ENCODE data around the gene VAC14. TPM values are rescaled to one million over a fixed set of nuclear protein-coding genes. Genes with fewer than 3 reads are reported as not detected.

The VAC14 gene
- total RNA-seq, 2 donors from 2014 or later = 22.1 to 26.5 TPM

DNA sequence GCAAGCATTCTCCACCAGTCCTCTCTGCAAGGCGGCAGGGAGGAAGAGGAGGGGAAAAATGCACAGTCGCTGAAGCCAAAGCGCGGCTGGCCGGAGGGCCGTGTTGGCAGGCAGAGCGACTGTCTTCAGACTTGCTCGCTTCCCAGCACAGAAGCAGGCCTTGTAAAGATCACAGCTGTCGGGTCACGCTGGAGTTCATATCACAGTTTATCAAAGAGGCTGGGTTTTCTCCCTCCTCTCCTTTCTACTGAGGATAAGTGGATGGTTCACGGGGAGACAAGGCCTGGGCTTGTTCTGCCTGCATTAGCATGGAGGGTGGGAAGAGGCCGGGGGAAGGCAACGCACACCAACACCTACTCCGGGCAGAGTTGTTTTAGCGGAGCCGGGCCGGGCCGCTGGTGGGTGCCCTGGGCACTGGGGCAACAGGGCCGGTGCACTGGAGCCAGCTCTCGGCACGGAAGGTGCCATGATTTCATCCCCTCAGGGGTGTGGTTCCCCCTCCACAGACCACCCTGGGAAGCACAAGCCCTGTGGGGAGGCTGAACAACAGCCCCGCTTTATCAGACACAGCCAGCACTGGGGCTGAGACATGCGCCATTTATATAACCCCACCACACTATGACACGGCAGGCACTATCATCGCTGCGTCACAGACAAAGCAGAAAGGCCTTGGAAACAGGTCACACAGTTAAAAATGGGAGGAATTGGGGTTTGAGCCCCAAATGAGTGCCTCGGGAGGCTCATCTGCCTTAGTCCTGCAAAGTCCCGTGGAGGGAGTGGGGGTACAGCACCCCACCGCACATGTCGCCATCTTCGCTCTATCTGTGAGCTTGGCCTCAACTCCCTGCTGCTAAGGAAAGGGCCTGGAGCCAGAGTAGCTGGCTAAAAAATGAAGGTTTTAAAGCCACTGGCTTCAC is 74.8 kb downstream of the VAC14 start:
- Histone ChIP-seq H3K4me3 (no peak overlapping the region), H3K36me3 (peaks cover 4% of the 10 kb centered on the region), H3K4me1 (peaks cover 0 to 43% of the 10 kb centered on the region in 2 donors), H3K27ac (peak overlapping the region; percentile 88 to 93), H3K9me3 (no peaks in the 10 kb centered on the region), H3K27me3 (no peaks in the 10 kb centered on the region)
- peak; percentile 72 for DNase-seq (ENCODE audit: low spot score)
- no peak for TF ChIP-seq CTCF (IDR thresholded peaks at IDR 0.05)

GRCh38 chr16:70725024-70725911 is 75.7 kb downstream of the VAC14 start:
- Histone ChIP-seq H3K27me3 (no peaks in the 10 kb centered on the region), H3K36me3 (no peaks in the 10 kb centered on the region), H3K9me3 (no peaks in the 10 kb centered on the region), H3K27ac (peak overlapping the region; percentile 88 to 93), H3K4me3 (no peak overlapping the region), H3K4me1 (peaks cover 0 to 34% of the 10 kb centered on the region in 2 donors)
- TF ChIP-seq CTCF (IDR thresholded peaks at IDR 0.05) = no peak
- DNase-seq (ENCODE audit: low spot score) = peak; percentile 85

DNA sequence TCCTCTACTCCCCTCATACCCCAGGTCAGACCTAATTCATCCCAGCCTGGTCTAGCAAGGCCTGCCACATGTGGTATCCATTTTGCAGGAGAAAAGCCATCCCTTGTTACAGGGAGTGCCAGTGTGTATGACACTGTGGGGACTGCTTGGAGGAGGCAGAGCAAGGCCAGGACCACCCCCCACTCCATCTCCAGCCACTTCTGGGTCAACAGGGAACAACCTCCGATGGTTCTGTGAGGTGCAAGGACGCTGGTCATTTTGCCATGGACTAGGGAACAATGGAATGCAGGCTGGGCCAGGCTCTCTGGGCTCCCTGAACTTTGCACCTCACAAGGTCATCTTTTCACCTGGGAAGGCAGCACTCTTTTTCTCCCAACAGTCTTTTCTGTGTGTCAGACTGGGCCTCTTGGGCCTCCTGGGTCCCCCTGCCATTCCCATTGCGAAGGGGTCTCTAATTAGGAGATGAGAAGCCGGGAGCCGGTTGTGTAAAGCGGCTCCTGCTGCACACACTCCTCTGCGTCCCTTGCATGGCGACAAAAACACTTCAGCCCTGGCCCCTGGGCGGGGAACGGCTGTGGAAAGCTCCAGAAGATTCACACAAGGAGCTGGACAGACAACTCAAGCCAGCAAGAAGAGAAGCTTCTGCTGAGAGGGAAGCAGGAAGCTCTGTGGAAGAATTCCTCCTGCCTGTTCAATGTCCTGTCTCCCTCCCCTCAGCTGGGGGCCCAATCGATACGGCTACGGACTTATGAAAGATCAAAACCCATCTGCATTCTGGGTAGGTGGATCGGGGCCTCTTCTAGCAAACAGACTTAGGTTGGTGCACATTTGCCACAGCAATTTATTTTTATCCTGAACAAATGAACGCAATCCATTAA is 76.6 kb downstream of the VAC14 start:
- Histone ChIP-seq H3K4me1 (peaks cover 0 to 33% of the 10 kb centered on the region in 2 donors), H3K4me3 (no peak overlapping the region), H3K9me3 (no peaks in the 10 kb centered on the region), H3K36me3 (no peaks in the 10 kb centered on the region), H3K27ac (peak overlapping the region; percentile 88 to 93), H3K27me3 (no peaks in the 10 kb centered on the region)
- no peak for TF ChIP-seq CTCF (IDR thresholded peaks at IDR 0.05)
- DNase-seq (ENCODE audit: low spot score) = no peak

DNA sequence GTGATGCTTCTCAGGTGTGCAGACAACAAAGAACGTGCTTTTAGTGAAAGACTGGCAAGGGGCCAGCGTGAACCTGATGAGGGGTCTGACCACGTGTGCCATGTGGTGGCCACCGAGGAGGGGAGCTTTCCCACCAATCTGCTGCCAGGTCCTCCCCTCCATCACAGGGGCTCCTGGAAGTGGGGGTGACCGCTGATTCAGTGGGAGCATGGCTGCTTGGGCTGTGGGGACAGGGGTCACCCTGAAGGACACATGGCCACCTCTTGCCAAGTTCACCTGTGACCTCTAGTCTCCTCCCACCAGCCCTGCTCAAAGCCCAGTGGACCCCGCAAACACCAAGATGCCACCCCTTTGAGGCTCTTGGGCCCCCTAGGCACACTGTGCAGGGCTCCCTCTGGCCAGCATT is 77.2 kb downstream of the VAC14 start:
- H3K36me3 ChIP-seq = no peaks in the 10 kb centered on the region
- H3K4me3 ChIP-seq = no peak overlapping the region
- H3K27me3 ChIP-seq = no peaks in the 10 kb centered on the region
- no peaks in the 10 kb centered on the region for H3K9me3 ChIP-seq
- DNase-seq (ENCODE audit: low spot score) = no peak
- no peak overlapping the region for H3K27ac ChIP-seq
- TF ChIP-seq CTCF (IDR thresholded peaks at IDR 0.05) = no peak
- peaks cover 0 to 33% of the 10 kb centered on the region in 2 donors for H3K4me1 ChIP-seq

Measured in right atrium auricular region (tissue), 2 donors.